Right lobe of liver (tissue), 6 donors: ENCODE measurements around the gene HOXA9. TPM values are rescaled to one million over a fixed set of nuclear protein-coding genes. Genes with fewer than 3 reads are reported as not detected.
A peak's percentile ranks its signal among the peaks of the same experiment; 100 is the strongest.

Experiments
- ATAC-seq, 4 donors: fragments of 200-7000 bp; cut with Tn5 transposase; one replicate each; pipeline ENCODE4 v1.9.1; 2020; ENCODE audit warnings: mild to moderate bottlenecking in 4 of 4, moderate library complexity in 4 of 4
- DNase-seq, 3 donors: peaks; one replicate each; pipeline ENCODE4 v3.0.0-alpha.2; 2020
- H3K27ac ChIP-seq, 3 donors: fragments of 200-600 bp; one replicate each; pipeline ENCODE4 v1.8.0; 2022
- H3K27me3 ChIP-seq, 2 donors: fragments of 200-600 bp; one replicate each; pipeline ENCODE4 v1.8.0; 2022
- H3K36me3 ChIP-seq, 4 donors: fragments of 200-600 bp; sonication (generic) in 1 of 4; one replicate each; pipeline versions ENCODE4 v1.5.1 to v1.8.0; 2017 to 2022; ENCODE audit warnings: control low read depth in 1 of 4
- H3K4me1 ChIP-seq, 4 donors: fragments of 200-600 bp; sonication (generic) in 1 of 4; one replicate each; pipeline versions ENCODE4 v1.5.1 to v1.8.0; 2017 to 2022; ENCODE audit warnings: control low read depth in 1 of 4
- H3K4me3 ChIP-seq, 3 donors: fragments of 200-600 bp; one replicate each; pipeline ENCODE4 v1.8.0; 2022
- H3K9me3 ChIP-seq, 4 donors: fragments of 200-600 bp; sonication (generic) in 1 of 4; one replicate each; pipeline versions ENCODE4 v1.5.1 to v1.8.0; 2017 to 2022; ENCODE audit warnings: control low read depth in 1 of 4
- CTCF ChIP-seq, 4 donors: fragments of 200-600 bp in 3 of 4; fragments of 450-650 bp in 1 of 4; IDR thresholded peaks; one replicate each; pipeline versions ENCODE4 v1.5.1 to v1.8.0; 2016 to 2022; ENCODE audit warnings: antibody characterized with exemption in 4 of 4, mild to moderate bottlenecking in 2 of 4
- POLR2A ChIP-seq: fragments of 450-650 bp; IDR thresholded peaks from one replicate; pipeline ENCODE4 v1.6.1; 2017; ENCODE audit warnings: antibody characterized with exemption, mild to moderate bottlenecking
- WGBS: methylation state at CpG from one replicate; pipeline ENCODE4 v1.1.6; 2018; ENCODE audit warnings: low coverage, low lambda C conversion rate; ENCODE audit not compliant: insufficient coverage; ENCODE audit errors: missing lambda C conversion rate; 5-methylcytosine and 5-hydroxymethylcytosine counted together
- intact Hi-C, 2 donors: fragments of 100-400 bp; cut with DNase I; formaldehyde crosslinking; loops; one replicate each; pipeline versions ENCODE4 v1.11.2 to v1.14.1; 2022
- total RNA-seq, 6 experiments: library from RNA; depleted of rRNA in 2 of 6; stranded (reverse); fragments of >200 nt in 2 of 6; fragmentation: NEBNext Ultra II Directional in 3 of 6; extraction: Animal tissue kit (Norgen Biotek cat#: 25700) in 3 of 6; gene quantifications; one replicate each; pipeline versions ENCODE4 v1.1.0 to v1.2.4, GENCODE V29; 2016 to 2023
- donor health status: DM: no; HTN: yes; CAD: no.
- donor health status: DM: no; HTN: no; CAD: no.
- donor health status: DM: no; HTN: no; CAD: no.
- donor health status: DM: no; HTN: yes; CAD: no.
- donor health status: DM: no; HTN: yes; CAD: no.

The HOXA9 gene
- total RNA-seq, 6 experiments from 2014 or later = 0.09 TPM; not detected in 5

GRCh38 chr7:27202018-27202861 is 36.9 kb upstream of the HOXA9 start:
- Histone ChIP-seq H3K4me3 (no peak overlapping the region), H3K4me1 (peaks cover 0 to 25% (median 5%) of the 10 kb centered on the region in 4 donors), H3K36me3 (no peaks in the 10 kb centered on the region), H3K9me3 (no peaks in the 10 kb centered on the region), H3K27me3 (peaks cover 43 to 67% of the 10 kb centered on the region in 2 donors), H3K27ac (no peak overlapping the region)
- intact Hi-C loops = loop anchor here in 1 of 2 donors (10.0 kb wide), 1 partner anchor 823 kb away; no protein-coding TSS in a partner anchor
- no peak for DNase-seq
- ATAC-seq = peak in 2 of 4 donors; percentile 7 to 23
- TF ChIP-seq POLR2A (no peak), CTCF (IDR thresholded peaks at IDR 0.05) (no peak)
- WGBS = 9% methylated on average over 17 of the region's 30 CpGs

- no peak overlapping the region for H3K4me3 ChIP-seq
- TF ChIP-seq POLR2A = no peak
- TF ChIP-seq CTCF (IDR thresholded peaks at IDR 0.05) = no peak
- peaks cover 37 to 65% of the 10 kb centered on the region in 2 donors for H3K27me3 ChIP-seq
- DNase-seq (peak in 1 of 3 donors; percentile 21), ATAC-seq (peak in 3 of 4 donors; percentile 9 to 25 (median 14))
- no peaks in the 10 kb centered on the region for H3K9me3 ChIP-seq
- peaks cover 0 to 25% (median 5%) of the 10 kb centered on the region in 4 donors for H3K4me1 ChIP-seq
- H3K27ac ChIP-seq = no peak overlapping the region
- H3K36me3 ChIP-seq = no peaks in the 10 kb centered on the region
- WGBS = 3% methylated on average over 3 of the region's 4 CpGs
- intact Hi-C loops = loop anchor here in 1 of 2 donors (10.0 kb wide), 1 partner anchor 823 kb away; no protein-coding TSS in a partner anchor
These were observed 36.3 kb upstream of the HOXA9 start for GRCh38 chr7:27201580-27202017.

GRCh38 chr7:27200761-27201579 is 35.6 kb upstream of the HOXA9 start:
- DNase-seq = no peak
- 9% methylated on average over 7 of the region's 14 CpGs for WGBS
- peak; percentile 24 to 55 (median 47) for ATAC-seq
- Histone ChIP-seq H3K36me3 (no peaks in the 10 kb centered on the region), H3K4me3 (no peak overlapping the region), H3K27me3 (peaks cover 33 to 64% of the 10 kb centered on the region in 2 donors), H3K9me3 (no peaks in the 10 kb centered on the region), H3K4me1 (peaks cover 0 to 25% (median 5%) of the 10 kb centered on the region in 4 donors), H3K27ac (no peak overlapping the region)
- intact Hi-C loops = loop anchor here in 1 of 2 donors (10.0 kb wide), 1 partner anchor 824 kb away; no protein-coding TSS in a partner anchor
- TF ChIP-seq POLR2A (no peak), CTCF (IDR thresholded peaks at IDR 0.05) (no peak)
